ENCODE data around the gene CKAP4. TPM values are rescaled to one million over a fixed set of nuclear protein-coding genes. Genes with fewer than 3 reads are reported as not detected.

CKAP4 gene
- total RNA-seq, 1 experiment from 2014 or later, result 54.4 TPM

DNA sequence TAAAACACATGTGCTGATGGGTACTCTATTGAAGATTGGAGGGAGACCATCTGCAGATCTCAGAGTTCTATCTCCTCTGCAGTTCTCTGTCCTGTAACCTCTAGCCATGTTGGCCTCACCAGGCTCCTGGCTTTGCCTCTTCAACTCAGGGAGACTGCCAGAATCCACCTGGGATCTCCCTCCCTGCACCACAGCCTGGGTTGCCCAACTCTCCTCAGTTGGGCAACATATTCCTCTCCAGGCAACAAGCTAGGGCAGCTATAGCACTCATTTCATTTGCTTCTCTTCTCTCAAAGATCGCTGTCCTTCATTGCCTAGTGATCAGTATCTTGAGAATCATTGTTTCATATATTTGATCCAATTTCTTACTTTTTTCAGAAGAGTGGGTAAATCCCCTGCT lies 28.8 kb downstream of the CKAP4 start:
- in situ Hi-C loops (cut with HindIII; ENCODE audit: low sequenced_read_pairs), result no loop called here
- DNase-seq (ENCODE audit: low spot score), result no peak

DNA sequence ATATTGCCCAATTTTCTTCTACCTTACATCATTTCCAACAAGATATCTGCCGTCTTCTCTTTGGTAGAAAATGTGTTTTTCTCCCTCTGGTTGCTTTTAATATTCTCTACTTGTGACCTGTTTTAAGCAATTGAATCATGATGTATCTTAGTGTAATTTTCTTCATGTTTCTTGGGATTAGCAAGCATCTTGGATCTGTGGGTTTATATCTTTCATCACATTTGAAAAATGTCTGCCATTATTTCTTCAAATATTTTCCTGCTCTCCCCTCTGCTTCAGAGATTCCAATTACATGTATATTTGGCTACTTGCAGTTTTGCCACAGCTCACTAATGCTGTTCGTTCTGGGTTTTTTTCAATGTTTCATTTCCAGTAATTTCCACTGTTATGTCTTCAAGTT lies 30.1 kb downstream of the CKAP4 start:
- no peak for DNase-seq (ENCODE audit: low spot score)
- in situ Hi-C loops (cut with HindIII; ENCODE audit: low sequenced_read_pairs), result no loop called here

GRCh38 chr12:106214571-106214970 lies 33.2 kb downstream of the CKAP4 start:
- in situ Hi-C loops (cut with HindIII; ENCODE audit: low sequenced_read_pairs), result no loop called here
- DNase-seq (ENCODE audit: low spot score), result no peak

GRCh38 chr12:106213662-106214061 lies 34.2 kb downstream of the CKAP4 start:
- no peak for DNase-seq (ENCODE audit: low spot score)
- in situ Hi-C loops (cut with HindIII; ENCODE audit: low sequenced_read_pairs), result no loop called here

- in situ Hi-C loops (cut with HindIII; ENCODE audit: low sequenced_read_pairs), result no loop called here
Measured at GRCh38 chr12:106211973-106212372, 35.8 kb downstream of the CKAP4 start.

DNA sequence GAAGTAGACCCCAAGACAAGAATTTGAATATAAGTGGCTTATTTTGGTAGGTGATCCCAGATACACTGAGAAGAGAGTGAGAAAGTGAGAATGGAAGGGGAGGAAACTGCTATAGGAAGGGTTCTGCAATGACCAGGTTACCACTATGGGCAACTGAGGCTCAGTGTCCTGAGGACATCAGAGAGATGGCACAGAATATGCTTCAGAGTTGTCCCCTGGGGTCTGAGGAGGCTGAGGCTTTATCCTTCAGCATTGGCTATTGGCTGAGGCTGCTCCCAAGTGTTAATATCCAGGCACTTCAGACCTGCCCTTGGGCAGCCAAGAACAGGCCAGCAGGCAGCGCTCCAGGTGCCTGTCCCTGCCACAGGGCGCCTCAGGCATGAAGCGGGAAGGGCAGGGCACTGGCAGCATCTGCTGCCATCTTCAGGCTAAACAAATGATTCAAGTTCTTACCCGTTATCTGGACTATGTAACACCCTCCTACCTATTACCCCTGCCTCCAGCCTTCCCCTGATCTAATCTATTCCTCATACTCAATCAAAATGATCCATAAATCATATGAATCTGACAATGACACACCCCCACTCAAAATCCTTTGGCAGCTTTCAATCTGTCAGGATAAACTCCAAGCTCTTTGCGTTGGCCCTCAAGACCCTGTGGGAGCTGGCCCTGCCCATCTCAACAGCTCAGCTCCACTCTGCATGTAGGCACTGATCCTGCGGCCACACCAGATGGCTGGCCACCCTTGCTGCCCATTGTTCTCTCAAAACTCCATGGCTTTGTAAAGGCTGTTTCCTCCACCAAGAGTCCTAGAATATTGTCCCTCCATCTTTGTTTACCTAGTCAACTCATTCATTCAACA lies 42.4 kb downstream of the CKAP4 start:
- in situ Hi-C loops (cut with HindIII; ENCODE audit: low sequenced_read_pairs), result no loop called here
- DNase-seq (ENCODE audit: low spot score), result peak; percentile 70

More at GRCh38 chr12:106211973-106212372, 35.8 kb downstream of the CKAP4 start:
- DNase-seq (ENCODE audit: low spot score), result no peak

DNA sequence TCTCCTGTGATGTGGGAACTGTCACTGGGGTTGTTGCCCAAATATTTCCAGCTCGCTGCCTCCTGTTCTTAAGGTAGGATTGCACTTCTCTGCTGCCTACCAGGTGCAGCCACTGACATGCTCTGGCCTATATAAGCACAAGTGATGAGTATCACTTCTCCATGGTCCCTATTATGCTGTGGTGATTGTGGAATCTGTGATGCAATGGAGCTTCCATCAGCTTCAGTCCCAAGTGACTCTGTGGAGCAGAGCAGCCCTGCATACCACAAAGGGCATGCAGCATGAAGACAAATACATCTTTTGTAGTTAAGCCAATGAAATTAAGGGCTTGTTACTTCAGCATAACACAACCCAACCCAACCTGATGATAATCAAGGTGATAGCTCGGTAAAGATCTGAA lies 43.5 kb downstream of the CKAP4 start:
- in situ Hi-C loops (cut with HindIII; ENCODE audit: low sequenced_read_pairs), result no loop called here
- no peak for DNase-seq (ENCODE audit: low spot score)

DNA sequence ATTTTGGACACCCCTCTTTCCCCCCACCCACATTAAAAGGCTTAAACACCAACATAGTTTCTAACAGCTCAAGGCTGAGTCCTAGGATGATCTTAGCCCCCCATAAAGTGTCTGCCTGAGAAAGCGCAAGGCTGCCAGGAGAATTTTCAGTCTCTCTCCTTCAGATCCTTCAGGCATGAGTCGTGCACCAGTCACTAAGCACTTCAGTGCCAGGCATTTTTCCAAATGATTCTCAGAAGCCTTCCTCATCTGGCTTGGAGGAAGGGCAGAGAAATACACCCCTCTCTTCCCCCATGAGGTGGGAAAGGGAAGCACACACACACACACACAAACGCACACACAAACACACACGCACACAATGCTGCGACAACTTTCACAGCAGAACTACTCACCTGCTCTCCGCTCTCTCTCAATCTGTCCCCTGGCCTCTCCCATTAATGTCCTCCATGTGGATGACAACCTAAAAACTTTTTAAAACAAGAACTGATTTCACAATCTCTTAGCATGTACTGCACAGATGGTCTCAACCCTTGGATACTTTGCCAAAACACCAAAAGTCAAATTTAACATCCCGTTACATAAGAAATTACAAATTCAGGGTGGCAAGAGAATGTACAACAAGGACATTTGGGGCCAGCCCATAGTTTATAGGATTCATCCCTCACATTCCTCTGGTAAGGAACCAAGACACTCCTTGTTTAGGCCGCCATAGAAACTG lies 49.8 kb downstream of the CKAP4 start:
- in situ Hi-C loops (cut with HindIII; ENCODE audit: low sequenced_read_pairs), result no loop called here
- DNase-seq (ENCODE audit: low spot score), result no peak

GRCh38 chr12:106195621-106196027 lies 52.2 kb downstream of the CKAP4 start:
- peak; percentile 20 for DNase-seq (ENCODE audit: low spot score)
- in situ Hi-C loops (cut with HindIII; ENCODE audit: low sequenced_read_pairs), result no loop called here

GRCh38 chr12:106194351-106194750 lies 53.5 kb downstream of the CKAP4 start:
- DNase-seq (ENCODE audit: low spot score), result no peak
- in situ Hi-C loops (cut with HindIII; ENCODE audit: low sequenced_read_pairs), result no loop called here

DNA sequence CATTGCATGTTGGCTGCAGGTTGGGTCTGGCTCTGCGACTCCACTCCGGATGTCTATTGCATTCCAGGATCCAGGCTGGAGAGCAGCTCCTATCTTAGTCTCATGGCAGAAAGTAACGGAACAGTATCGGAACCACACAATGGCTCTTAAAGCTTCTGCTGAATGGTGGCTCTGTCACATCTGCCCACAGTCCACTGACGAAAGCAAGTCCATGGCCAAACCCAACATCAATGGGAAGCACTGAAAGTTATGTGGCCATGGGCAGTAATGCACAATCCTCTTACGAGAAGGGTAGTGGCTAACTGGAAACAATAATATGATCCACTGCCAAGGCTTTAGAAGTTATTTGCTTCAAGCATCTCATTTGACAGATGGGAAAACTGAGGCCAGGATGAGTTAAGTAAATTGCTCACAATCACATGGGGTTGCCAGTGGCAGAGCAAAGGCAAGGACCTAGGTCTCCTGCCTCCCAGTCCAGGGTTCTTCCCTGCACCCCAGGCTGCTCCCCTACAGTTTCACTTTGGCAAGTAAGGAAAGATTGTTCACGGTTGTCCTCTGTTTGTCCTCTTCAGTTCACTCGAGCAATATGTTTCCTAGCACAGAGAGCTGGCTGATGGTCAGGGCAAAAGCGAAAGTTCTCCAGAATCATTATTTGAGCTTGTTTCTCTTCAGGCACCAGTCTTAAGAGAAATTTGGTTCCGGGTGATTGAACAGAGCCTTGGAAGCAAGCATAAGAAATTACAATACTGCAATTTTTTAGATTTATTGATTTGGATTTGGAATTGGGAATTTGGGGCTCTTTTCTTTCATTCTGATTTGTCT lies 54.2 kb downstream of the CKAP4 start:
- no peak for DNase-seq (ENCODE audit: low spot score)
- in situ Hi-C loops (cut with HindIII; ENCODE audit: low sequenced_read_pairs), result no loop called here

DNA sequence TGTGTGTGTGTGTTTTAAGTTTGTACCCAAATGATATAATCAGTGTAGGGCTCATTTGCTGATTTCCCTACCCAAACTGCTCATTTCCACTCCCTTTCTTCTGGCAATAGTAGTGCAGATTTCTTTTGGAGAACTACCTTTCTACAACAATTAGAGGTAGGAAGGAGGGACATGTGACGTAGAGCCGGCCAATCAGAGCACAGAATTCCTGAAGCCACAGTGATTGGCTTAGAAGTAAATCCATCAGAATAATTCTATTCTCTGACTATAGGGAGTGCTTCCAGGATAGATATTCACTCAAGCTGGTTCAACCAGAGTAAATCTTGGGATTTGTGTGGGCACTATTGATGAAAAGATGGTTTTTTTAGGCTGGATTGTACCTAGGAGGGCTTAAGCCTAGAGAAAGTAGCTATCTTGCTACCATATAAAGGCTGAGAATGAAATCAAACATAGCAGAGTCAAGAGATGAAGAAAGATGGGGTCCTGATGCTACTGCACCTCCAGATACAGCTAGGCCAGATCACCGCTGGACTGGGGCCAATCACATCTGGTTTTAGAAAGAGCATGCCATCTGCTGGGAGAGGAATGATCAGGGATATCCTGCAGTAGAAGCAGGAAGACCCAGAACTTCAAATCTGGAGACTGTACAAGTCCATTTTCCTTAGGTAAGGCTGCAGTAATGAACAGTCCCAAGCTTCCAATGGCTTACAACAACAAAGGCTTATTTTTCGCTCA lies 55.0 kb downstream of the CKAP4 start:
- in situ Hi-C loops (cut with HindIII; ENCODE audit: low sequenced_read_pairs), result no loop called here
- DNase-seq (ENCODE audit: low spot score), result no peak

DNA sequence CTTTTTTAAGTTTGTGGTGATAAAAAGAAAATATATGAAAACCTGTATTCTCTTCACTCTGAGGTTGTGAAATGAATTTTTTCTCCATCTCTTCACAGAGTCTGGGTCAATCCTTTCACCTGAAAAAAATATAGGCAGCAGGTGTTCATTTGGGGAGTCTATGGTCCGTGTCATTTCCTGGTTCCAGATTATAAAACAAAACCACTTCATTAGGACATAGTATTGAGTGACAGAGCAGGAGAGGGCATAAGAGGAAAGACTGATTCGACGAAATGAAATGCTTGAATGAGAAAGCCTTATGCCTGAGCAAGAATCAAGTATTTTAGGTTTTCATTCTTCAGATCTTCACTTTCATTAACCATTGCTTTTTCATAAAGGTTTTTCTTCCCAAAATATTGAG lies 57.2 kb downstream of the CKAP4 start:
- in situ Hi-C loops (cut with HindIII; ENCODE audit: low sequenced_read_pairs), result no loop called here
- DNase-seq (ENCODE audit: low spot score), result no peak

DNA sequence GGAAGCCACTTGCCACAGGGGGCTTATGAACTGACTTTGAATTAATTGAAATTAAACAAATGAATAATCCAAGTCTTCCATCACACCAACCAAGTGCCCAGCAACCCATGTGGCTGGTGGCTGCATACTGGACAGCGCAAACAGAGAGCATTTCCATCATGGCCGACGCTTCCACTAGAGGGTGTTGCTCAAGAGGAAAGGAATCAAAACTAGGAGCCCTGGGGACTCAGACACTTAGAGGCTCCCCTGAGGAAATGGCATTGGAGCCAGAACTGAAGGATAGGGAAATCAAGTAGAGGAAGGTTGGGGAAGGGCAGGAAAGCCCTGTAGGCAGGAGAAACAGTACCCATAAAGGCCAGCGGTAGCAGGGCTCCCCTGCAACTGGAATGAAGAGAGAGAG lies 58.5 kb downstream of the CKAP4 start:
- no peak for DNase-seq (ENCODE audit: low spot score)
- in situ Hi-C loops (cut with HindIII; ENCODE audit: low sequenced_read_pairs), result no loop called here

GRCh38 chr12:106188256-106188655 lies 59.6 kb downstream of the CKAP4 start:
- in situ Hi-C loops (cut with HindIII; ENCODE audit: low sequenced_read_pairs), result no loop called here
- DNase-seq (ENCODE audit: low spot score), result no peak

All from G401 (cell line).